NCI-H82 (cell line): Measurements from ENCODE around the gene SPDYE2B.

Experiments used
- DNase-seq: peaks from one replicate; lab custom pipeline; 2025; lab: John Stamatoyannopoulos, UW

Gene SPDYE2B

DNA sequence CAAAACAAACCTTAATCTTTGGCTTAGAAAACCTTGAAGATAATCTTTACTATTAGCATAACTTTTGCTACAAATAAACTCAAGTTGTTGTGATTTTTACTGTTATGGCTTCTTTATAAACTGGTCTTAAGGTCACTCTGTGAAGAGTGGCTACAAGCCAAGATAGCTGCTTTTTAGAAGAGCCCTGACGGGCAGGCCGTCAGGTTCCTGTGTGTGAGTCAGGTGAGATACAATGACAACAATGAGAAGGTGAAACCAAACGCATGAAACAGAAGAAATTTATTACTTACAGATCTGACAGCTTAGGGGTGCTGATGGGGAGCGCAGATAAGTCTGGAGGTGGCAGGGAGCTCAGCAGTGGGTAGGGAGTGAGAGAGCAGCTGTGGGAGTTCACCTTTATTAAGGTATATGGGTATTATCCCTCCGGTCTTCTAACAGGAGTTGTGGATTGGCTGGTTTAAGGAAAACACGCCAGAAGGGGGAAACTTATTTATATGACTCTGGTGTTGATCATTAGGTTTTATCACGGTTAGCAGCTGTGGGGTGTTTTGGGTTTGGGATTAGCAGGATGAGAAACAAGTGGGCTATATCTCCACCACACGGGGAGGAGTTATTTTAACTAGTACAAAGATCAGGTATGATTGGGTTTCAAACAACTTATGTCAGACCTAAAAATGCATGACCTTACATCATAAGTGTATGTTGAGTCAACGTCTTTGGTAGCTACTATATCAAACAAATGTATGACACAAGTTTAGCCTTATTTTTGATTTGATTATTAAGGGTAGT is 49.0 kb downstream of the SPDYE2B start:
- DNase-seq: peak; percentile 2
